KOPT-K1 (cell line): ENCODE measurements around the gene TMEM44.

Source experiments
- H3K27ac ChIP-seq: fragments of 200-600 bp; sonication (generic); 2 replicates; pipeline ENCODE4 v1.5.1; 2016; ENCODE audit warnings: antibody characterized with exemption, mild to moderate bottlenecking, low read depth, low read length; ENCODE audit not compliant: poor library complexity, severe bottlenecking
- H3K36me3 ChIP-seq: fragments of 200-600 bp; sonication (generic); 2 replicates; pipeline ENCODE4 v1.5.1; 2017; ENCODE audit warnings: antibody characterized with exemption, mild to moderate bottlenecking, low read length, moderate library complexity; ENCODE audit not compliant: insufficient read depth
- H3K9me3 ChIP-seq: fragments of 200-600 bp; sonication (generic); 2 replicates; pipeline ENCODE4 v1.5.1; 2017; ENCODE audit warnings: antibody characterized with exemption, low read length, mild to moderate bottlenecking; ENCODE audit not compliant: insufficient read depth, poor library complexity, severe bottlenecking

Gene TMEM44

DNA sequence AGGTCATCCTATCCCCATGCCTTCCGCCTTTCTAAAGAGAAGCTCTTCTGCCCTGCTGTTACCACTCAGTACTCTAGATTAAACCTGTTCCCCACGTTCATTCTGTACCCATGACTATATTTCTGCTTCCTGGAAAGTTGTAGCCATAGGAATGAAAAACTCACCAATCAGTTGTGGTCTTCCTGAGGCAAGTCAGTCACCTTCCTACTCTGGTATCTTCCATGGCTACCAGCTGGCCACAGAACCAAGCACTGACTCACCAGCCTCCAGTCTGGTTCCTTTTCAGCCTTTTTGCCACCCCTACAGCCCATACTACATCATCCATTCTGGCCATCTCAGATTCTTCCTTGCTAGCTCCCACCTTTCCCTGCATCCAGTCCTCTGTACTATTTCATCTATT lies 46.4 kb downstream of the TMEM44 start:
- Histone ChIP-seq H3K27ac (no peak overlapping the region), H3K36me3 (peaks cover 36% of the 10 kb centered on the region), H3K9me3 (no peaks in the 10 kb centered on the region)

DNA sequence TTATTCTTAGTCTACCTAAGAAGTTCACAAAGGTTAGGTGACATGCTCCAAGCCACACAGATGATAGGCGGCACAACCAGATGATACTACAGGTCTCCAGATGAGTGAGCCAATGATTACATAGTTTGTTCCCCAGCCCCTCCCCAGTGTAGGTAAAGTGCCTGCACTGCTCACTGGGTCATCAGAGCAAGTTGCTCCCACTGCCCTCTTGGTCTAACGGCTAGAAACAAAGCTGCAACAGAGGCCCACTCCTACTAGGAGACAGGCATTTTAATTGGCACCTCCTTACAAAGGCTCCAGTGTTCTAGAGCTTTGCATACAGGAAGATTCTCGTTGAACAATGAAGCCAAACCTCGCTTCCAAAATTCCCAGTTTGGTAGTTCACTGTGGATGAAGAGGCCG lies 47.3 kb downstream of the TMEM44 start:
- Histone ChIP-seq H3K27ac (no peak overlapping the region), H3K9me3 (no peaks in the 10 kb centered on the region), H3K36me3 (peaks cover 36% of the 10 kb centered on the region)

GRCh38 chr3:194584866-194585265 lies 48.4 kb downstream of the TMEM44 start:
- Histone ChIP-seq H3K27ac (peak overlapping the region; percentile 83), H3K36me3 (peaks cover 28% of the 10 kb centered on the region), H3K9me3 (no peaks in the 10 kb centered on the region)

- Histone ChIP-seq H3K36me3 (peaks cover 23% of the 10 kb centered on the region), H3K27ac (peak overlapping the region; percentile 83), H3K9me3 (no peaks in the 10 kb centered on the region)
Observed at GRCh38 chr3:194584320-194584776, 48.9 kb downstream of the TMEM44 start.

GRCh38 chr3:194582196-194582905 lies 50.9 kb downstream of the TMEM44 start:
- Histone ChIP-seq H3K27ac (no peak overlapping the region), H3K36me3 (peaks cover 6% of the 10 kb centered on the region; the same call in 1 of the 2 replicates), H3K9me3 (no peaks in the 10 kb centered on the region)

- Histone ChIP-seq H3K9me3 (no peaks in the 10 kb centered on the region), H3K36me3 (no peaks in the 10 kb centered on the region), H3K27ac (no peak overlapping the region)
Observed at GRCh38 chr3:194579091-194579606, 54.1 kb downstream of the TMEM44 start.

GRCh38 chr3:194577986-194578905 lies 55.0 kb downstream of the TMEM44 start:
- Histone ChIP-seq H3K36me3 (no peaks in the 10 kb centered on the region), H3K27ac (no peak overlapping the region), H3K9me3 (no peaks in the 10 kb centered on the region)

DNA sequence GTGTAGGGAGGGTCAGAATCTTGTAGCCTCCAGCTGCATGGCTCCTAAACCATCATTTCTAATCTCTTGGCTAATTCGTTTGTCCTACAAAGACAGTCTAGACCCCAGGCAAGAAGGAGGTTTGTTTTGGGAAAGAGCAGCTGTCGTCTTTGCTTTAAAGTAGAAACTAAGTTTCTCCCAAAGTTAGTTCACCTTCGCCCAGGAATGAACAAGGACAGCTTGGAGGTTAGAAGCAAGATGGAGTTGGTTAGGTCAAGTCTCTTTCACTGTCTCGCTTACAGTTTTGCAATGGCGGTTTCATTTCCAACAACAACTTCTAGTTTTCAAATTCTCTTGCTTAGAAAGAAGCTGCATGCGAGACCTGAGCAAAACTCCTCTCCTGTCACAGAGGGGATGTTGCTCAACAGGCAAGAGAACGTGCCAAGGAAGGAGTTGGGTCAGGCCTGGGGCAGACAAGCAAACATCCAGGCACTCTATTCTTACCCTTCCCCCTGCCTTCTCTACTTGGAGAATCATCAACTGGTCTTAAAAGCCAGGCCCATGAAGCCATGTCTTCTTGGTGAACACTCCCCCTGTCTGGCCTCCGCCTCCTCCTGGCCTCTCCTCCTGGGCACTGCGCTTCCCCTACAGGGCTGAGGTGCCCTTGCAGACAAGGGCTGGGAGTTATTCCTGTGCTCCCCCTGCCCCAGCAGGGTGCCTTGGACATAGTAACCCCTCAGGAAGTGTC lies 57.6 kb downstream of the TMEM44 start:
- Histone ChIP-seq H3K27ac (no peak overlapping the region), H3K9me3 (no peaks in the 10 kb centered on the region)

GRCh38 chr3:194574639-194575483 lies 58.4 kb downstream of the TMEM44 start:
- H3K36me3 ChIP-seq, result no peaks in the 10 kb centered on the region
- H3K9me3 ChIP-seq, result no peaks in the 10 kb centered on the region
- H3K27ac ChIP-seq, result no peak overlapping the region

More for the DNA sequence above, 57.6 kb downstream of the TMEM44 start:
- no peaks in the 10 kb centered on the region for H3K36me3 ChIP-seq

GRCh38 chr3:194573680-194574437 lies 59.4 kb downstream of the TMEM44 start:
- Histone ChIP-seq H3K9me3 (no peaks in the 10 kb centered on the region), H3K27ac (no peak overlapping the region), H3K36me3 (no peaks in the 10 kb centered on the region)

- Histone ChIP-seq H3K27ac (no peak overlapping the region), H3K36me3 (no peaks in the 10 kb centered on the region), H3K9me3 (no peaks in the 10 kb centered on the region)
Observed at GRCh38 chr3:194572944-194573491, 60.2 kb downstream of the TMEM44 start.

- Histone ChIP-seq H3K27ac (no peak overlapping the region), H3K36me3 (no peaks in the 10 kb centered on the region), H3K9me3 (no peaks in the 10 kb centered on the region)
Observed at GRCh38 chr3:194572143-194572789, 61.0 kb downstream of the TMEM44 start.
